ENCODE measurements around the gene ZNF503.

The ZNF503 gene

GRCh38 chr10:75395932-75396630, 5.5 kb downstream of the ZNF503 start:
- H3K27me3 ChIP-seq (ENCODE audit: insufficient read depth, low read length, poor library complexity, severe bottlenecking): no peaks in the 10 kb centered on the region
- peaks cover 33% of the 10 kb centered on the region for H3K79me2 ChIP-seq (ENCODE audit: insufficient read depth, low read length)
- H3F3A ChIP-seq (ENCODE audit: low read depth): no peaks in the 10 kb centered on the region
- H3K4me3 ChIP-seq (ENCODE audit: low read length, poor library complexity, severe bottlenecking): no peak overlapping the region
- peaks cover 13% of the 10 kb centered on the region for H4K20me1 ChIP-seq (ENCODE audit: insufficient read depth, low read length, poor library complexity, severe bottlenecking)
- H3K9me2 ChIP-seq (replicated peaks; ENCODE audit: low read depth, low read length): no peaks in the 10 kb centered on the region
- H3K9ac ChIP-seq (ENCODE audit: low read depth, low read length, poor library complexity, severe bottlenecking): no peak overlapping the region
- no peaks in the 10 kb centered on the region for H3K4me1 ChIP-seq (ENCODE audit: insufficient read depth, low read length, poor library complexity, severe bottlenecking)
- no peaks in the 10 kb centered on the region for H3K9me3 ChIP-seq (ENCODE audit: insufficient read depth, low read depth, low read length)
- TF ChIP-seq CTCF (conservative IDR thresholded peaks at IDR 0.05; ENCODE audit: low read length) (no peak), EZH2phosphoT487 (IDR thresholded peaks at IDR 0.05; ENCODE audit: borderline replicate concordance) (no peak)
- no peak overlapping the region for H3K4me2 ChIP-seq (ENCODE audit: low read depth, low read length, poor library complexity, severe bottlenecking)
- H3K36me3 ChIP-seq (ENCODE audit: insufficient read depth, low read length): no peaks in the 10 kb centered on the region
- H2AFZ ChIP-seq (ENCODE audit: low read length): no peak overlapping the region

- H2AFZ ChIP-seq (ENCODE audit: low read length): no peak overlapping the region
Observed at GRCh38 chr10:75395066-75395931, 6.3 kb downstream of the ZNF503 start.

GRCh38 chr10:75394221-75394620, 7.3 kb downstream of the ZNF503 start:
- no peaks in the 10 kb centered on the region for H3K36me3 ChIP-seq (ENCODE audit: insufficient read depth, low read length)
- H3F3A ChIP-seq (ENCODE audit: low read depth): no peaks in the 10 kb centered on the region
- H3K4me2 ChIP-seq (ENCODE audit: low read depth, low read length, poor library complexity, severe bottlenecking): no peak overlapping the region
- peaks cover 8% of the 10 kb centered on the region for H4K20me1 ChIP-seq (ENCODE audit: insufficient read depth, low read length, poor library complexity, severe bottlenecking)
- H3K9me2 ChIP-seq (replicated peaks; ENCODE audit: low read depth, low read length): no peaks in the 10 kb centered on the region
- H2AFZ ChIP-seq (ENCODE audit: low read length): no peak overlapping the region
- no peaks in the 10 kb centered on the region for H3K4me1 ChIP-seq (ENCODE audit: insufficient read depth, low read length, poor library complexity, severe bottlenecking)
- TF ChIP-seq EZH2phosphoT487 (IDR thresholded peaks at IDR 0.05; ENCODE audit: borderline replicate concordance) (no peak), CTCF (conservative IDR thresholded peaks at IDR 0.05; ENCODE audit: low read length) (no peak)
- no peaks in the 10 kb centered on the region for H3K9me3 ChIP-seq (ENCODE audit: insufficient read depth, low read depth, low read length)
- no peaks in the 10 kb centered on the region for H3K27me3 ChIP-seq (ENCODE audit: insufficient read depth, low read length, poor library complexity, severe bottlenecking)
- H3K79me2 ChIP-seq (ENCODE audit: insufficient read depth, low read length): peaks cover 15% of the 10 kb centered on the region; the same call in 1 of the 2 replicates
- no peak overlapping the region for H3K9ac ChIP-seq (ENCODE audit: low read depth, low read length, poor library complexity, severe bottlenecking)
- H3K4me3 ChIP-seq (ENCODE audit: low read length, poor library complexity, severe bottlenecking): no peak overlapping the region

More at GRCh38 chr10:75395066-75395931, 6.3 kb downstream of the ZNF503 start:
- no peaks in the 10 kb centered on the region for H3K4me1 ChIP-seq (ENCODE audit: insufficient read depth, low read length, poor library complexity, severe bottlenecking)
- H3K4me2 ChIP-seq (ENCODE audit: low read depth, low read length, poor library complexity, severe bottlenecking): no peak overlapping the region
- peak; percentile 21; the same call in 1 of the 2 replicates for TF ChIP-seq CTCF (conservative IDR thresholded peaks at IDR 0.05; ENCODE audit: low read length)
- no peak for TF ChIP-seq EZH2phosphoT487 (IDR thresholded peaks at IDR 0.05; ENCODE audit: borderline replicate concordance)
- H3K9me2 ChIP-seq (replicated peaks; ENCODE audit: low read depth, low read length): no peaks in the 10 kb centered on the region
- H3F3A ChIP-seq (ENCODE audit: low read depth): no peaks in the 10 kb centered on the region
- H4K20me1 ChIP-seq (ENCODE audit: insufficient read depth, low read length, poor library complexity, severe bottlenecking): peaks cover 13% of the 10 kb centered on the region
- no peaks in the 10 kb centered on the region for H3K36me3 ChIP-seq (ENCODE audit: insufficient read depth, low read length)
- no peak overlapping the region for H3K9ac ChIP-seq (ENCODE audit: low read depth, low read length, poor library complexity, severe bottlenecking)
- H3K27me3 ChIP-seq (ENCODE audit: insufficient read depth, low read length, poor library complexity, severe bottlenecking): no peaks in the 10 kb centered on the region
- no peak overlapping the region for H3K4me3 ChIP-seq (ENCODE audit: low read length, poor library complexity, severe bottlenecking)
- H3K9me3 ChIP-seq (ENCODE audit: insufficient read depth, low read depth, low read length): no peaks in the 10 kb centered on the region
- H3K79me2 ChIP-seq (ENCODE audit: insufficient read depth, low read length): peaks cover 25% of the 10 kb centered on the region
